ENCODE results near the gene DRP2. TPM values are rescaled to one million over a fixed set of nuclear protein-coding genes. Genes with fewer than 3 reads are reported as not detected.
A peak's percentile ranks its signal among the peaks of the same experiment; 100 is the strongest.
"Not testable (repeated sequence)": the region's sequence is repeated elsewhere in the genome, so short reads cannot be mapped to it uniquely, and the experiment has no call there.

The DRP2 gene
- polyA plus RNA-seq, 4 donors = 1.7 to 2.9 (median 1.9) TPM

GRCh38 chrX:101231080-101231479 is 11.5 kb downstream of the DRP2 start:
- DNase-seq (ENCODE audit: low read depth in 4 of 4, low spot score in 3 of 4) = no peak

GRCh38 chrX:101232316-101232715 is 12.7 kb downstream of the DRP2 start:
- DNase-seq (ENCODE audit: low read depth in 4 of 4, low spot score in 3 of 4) = no peak

- DNase-seq (ENCODE audit: low read depth in 4 of 4, low spot score in 3 of 4) = no peak
Measured at GRCh38 chrX:101237041-101237440, 17.5 kb downstream of the DRP2 start.

GRCh38 chrX:101241531-101241930 is 21.9 kb downstream of the DRP2 start:
- no peak for DNase-seq (ENCODE audit: low read depth in 4 of 4, low spot score in 3 of 4)

- no peak for DNase-seq (ENCODE audit: low read depth in 4 of 4, low spot score in 3 of 4)
Measured at GRCh38 chrX:101252634-101253033, 33.0 kb downstream of the DRP2 start.

GRCh38 chrX:101257448-101258258 is 38.1 kb downstream of the DRP2 start:
- no peak for DNase-seq (ENCODE audit: low read depth in 4 of 4, low spot score in 3 of 4)

DNA sequence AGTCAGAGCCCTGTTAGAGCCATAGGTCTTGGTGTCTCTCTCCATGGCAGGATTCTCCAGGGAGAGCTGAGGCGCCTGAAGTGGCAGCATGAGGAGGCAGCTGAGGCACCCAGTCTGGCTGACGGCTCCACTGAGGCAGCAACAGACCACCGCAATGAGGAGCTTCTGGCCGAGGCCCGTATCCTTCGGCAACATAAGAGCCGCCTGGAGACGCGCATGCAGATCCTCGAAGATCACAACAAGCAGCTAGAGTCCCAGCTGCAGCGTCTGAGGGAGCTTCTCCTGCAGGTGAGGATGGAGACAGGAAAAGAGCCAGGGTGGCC is 38.6 kb downstream of the DRP2 start:
- no peak for DNase-seq (ENCODE audit: low read depth in 4 of 4, low spot score in 3 of 4)

DNA sequence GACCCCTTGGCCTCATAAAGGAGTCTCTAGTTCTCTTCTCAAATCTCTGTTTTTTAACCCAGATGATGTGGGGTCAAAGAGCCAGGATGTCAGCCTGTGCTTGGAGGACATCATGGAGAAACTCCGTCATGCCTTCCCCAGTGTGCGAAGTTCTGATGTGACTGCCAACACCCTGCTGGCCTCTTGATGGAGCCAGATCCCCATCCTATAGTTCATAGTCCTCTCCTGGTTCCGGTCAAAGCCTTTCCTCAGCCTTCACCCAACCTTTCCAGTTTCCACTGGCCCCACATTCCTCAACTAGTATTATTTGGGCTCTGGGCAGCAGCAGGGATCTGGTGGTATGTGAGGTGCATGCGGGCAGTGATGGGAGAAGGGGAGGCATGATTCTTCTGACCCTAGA is 40.8 kb downstream of the DRP2 start:
- DNase-seq (ENCODE audit: low read depth in 4 of 4, low spot score in 3 of 4) = no peak

DNA sequence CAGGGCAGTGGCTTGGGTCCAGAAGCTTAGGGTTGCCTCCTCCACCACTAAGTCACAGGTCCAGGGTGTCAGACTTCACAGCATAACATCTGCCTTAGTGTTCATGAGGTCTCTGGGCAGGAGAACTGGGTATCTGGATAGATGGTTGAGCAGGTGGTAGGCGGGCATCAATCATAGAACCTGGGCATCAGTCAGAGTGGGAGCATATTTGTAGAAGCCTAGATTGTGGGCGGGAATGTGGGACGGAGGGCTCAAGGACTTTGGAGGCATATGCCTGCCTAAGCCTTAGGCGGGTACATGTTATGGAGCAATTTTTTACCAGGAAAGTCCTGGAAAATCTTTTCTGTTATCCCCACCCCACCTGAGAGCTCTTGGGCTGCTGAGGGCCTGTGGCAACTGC is 43.0 kb downstream of the DRP2 start:
- no peak for DNase-seq (ENCODE audit: low read depth in 4 of 4, low spot score in 3 of 4)

DNA sequence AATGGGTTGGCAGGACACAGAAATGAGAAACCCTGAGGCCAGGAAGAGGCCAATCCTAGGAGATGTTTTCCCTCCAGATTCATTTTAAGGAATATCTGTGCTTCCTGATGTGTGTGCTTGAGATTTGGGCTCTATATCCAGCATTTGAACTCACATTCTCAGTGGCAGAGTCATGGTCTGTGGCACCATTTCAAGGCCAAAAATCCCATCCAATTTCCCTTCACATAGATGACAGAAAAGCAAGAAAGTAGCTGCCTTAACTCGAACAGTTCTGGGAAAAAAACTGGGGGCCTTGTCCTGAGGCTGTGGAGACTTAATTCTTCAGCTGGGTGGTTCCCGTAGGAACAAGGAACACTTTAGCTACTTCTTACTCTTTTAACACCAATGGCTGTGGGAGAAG is 44.2 kb downstream of the DRP2 start:
- DNase-seq (ENCODE audit: low read depth in 4 of 4, low spot score in 3 of 4) = no peak

GRCh38 chrX:101265869-101266428 is 46.4 kb downstream of the DRP2 start:
- DNase-seq (ENCODE audit: low read depth in 4 of 4, low spot score in 3 of 4) = no peak

GRCh38 chrX:101274198-101274597 is 54.6 kb downstream of the DRP2 start:
- DNase-seq (ENCODE audit: low read depth in 4 of 4, low spot score in 3 of 4) = no peak

DNA sequence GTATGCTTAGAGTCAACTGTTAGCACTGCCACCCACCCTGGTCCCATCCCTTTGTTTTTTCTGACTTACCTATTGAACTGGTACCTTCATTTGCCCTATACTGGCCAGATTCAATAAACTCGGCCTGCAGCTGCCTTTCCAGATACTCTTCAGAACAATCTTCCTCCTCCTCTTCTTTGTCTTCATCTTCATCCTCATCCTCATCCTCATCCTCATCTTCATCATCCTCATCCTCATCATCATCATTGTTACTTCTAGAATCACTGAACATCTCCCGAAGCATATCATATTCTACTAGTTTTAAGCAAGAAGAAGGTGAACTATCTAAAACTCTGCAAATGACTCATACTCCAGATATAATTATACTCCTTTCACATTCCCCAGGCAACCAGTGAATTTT is 56.7 kb downstream of the DRP2 start:
- no peak for DNase-seq (ENCODE audit: low read depth in 4 of 4, low spot score in 3 of 4)

- DNase-seq (ENCODE audit: low read depth in 4 of 4, low spot score in 3 of 4) = peak in 1 of 4 donors; percentile 4
Measured at GRCh38 chrX:101287402-101287801, 67.8 kb downstream of the DRP2 start.

DNA sequence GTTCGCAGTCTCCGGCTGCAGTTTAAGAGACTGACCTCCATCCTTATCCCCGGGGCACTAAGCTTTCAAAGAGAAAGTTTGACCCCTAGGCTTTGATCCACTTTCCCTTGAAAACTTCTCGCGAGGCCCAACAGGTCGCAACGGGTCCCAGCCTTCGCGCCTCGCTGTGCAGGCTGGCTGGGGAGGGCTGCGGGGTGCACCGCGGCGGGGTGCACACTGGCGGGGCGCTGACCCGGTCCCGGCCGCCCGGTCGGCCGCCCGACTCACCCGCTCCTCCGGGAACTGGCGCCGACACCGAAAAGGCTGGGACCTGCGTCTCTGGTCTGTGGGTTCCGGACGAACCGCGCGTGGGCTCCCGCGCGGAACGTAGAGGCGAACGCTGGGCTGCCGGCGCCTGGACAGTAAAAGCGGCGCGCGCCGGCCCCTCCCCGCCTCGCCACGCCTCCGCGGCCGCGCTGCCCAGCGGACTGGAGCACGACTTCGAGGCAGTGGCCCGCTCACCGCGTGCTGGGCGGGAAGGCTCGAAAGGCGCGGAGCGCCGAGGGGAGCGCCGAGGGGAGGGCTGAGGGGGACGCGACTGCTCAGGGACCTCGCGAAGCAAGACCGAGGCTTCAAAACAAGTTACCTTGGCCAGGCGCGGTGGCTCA is 71.5 kb downstream of the DRP2 start, which contains the start of gene TAF7L:
Gene TAF7L (minus strand): TSS at position 378 of the 647 bp plus-strand sequence. CDS start 3,791 bp downstream, outside the sequence.
- DNase-seq (ENCODE audit: low read depth in 4 of 4, low spot score in 3 of 4) = no peak

DNA sequence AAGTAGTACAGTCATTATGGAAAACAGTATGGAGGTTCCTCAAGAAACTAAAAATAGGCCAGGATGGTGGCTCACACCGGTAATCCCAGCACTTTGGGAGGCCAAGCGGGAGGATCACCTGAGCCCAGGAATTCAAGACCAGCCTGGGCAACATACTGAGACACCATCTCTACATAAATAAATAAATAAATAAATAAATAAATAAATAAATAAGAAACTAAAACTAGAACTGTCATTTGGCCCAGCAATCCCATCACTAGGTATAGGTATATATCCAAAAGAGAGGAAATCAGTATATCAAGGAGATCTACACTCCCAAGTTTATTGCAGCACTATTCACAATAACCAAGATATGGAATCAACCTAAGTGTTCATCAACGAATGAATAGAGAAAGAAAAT is 76.0 kb downstream of the DRP2 start:
- not testable (repeated sequence) for DNase-seq (ENCODE audit: low read depth in 4 of 4, low spot score in 3 of 4)

- no peak for DNase-seq (ENCODE audit: low read depth in 4 of 4, low spot score in 3 of 4)
Measured at GRCh38 chrX:101303790-101304189, 84.2 kb downstream of the DRP2 start.

Other genes starting within 250 kb of the DRP2 start
- gene TRMT2B, start 167.7 kb upstream of the DRP2 start, polyA plus RNA-seq (ENCODE audit: insufficient read length in 4 of 4) = 10 to 100 TPM in 3 of 4 donors, 1 to 10 TPM in 1; 8.4 to 13.5 (median 11.1) TPM
- gene TMEM35A, start 140.9 kb upstream of the DRP2 start, polyA plus RNA-seq (ENCODE audit: insufficient read length in 4 of 4) = 10 to 100 TPM in 2 of 4 donors, 1 to 10 TPM in 2; 7.7 to 16.6 (median 10.1) TPM
- gene CENPI, start 121.6 kb upstream of the DRP2 start, polyA plus RNA-seq (ENCODE audit: insufficient read length in 4 of 4) = 1 to 10 TPM; 7.8 to 9.7 (median 9.0) TPM
- under 1 TPM; 0.46 to 0.85 (median 0.62) TPM for gene TAF7L, start 71.5 kb downstream of the DRP2 start, polyA plus RNA-seq (ENCODE audit: insufficient read length in 4 of 4)
- 10 to 100 TPM; 12.2 to 21.4 (median 18.6) TPM for gene TIMM8A, start 129.0 kb downstream of the DRP2 start, polyA plus RNA-seq (ENCODE audit: insufficient read length in 4 of 4)
- 1 to 10 TPM; 1.2 to 3.2 (median 2.2) TPM for gene BTK, start 166.4 kb downstream of the DRP2 start, polyA plus RNA-seq (ENCODE audit: insufficient read length in 4 of 4)
- 1,000 to 10,000 TPM in 2 of 4 donors, 100 to 1,000 TPM in 2; 856 to 1,302 (median 1,054) TPM for gene RPL36A, start 171.2 kb downstream of the DRP2 start, polyA plus RNA-seq (ENCODE audit: insufficient read length in 4 of 4)
- gene GLA, start 188.1 kb downstream of the DRP2 start, polyA plus RNA-seq (ENCODE audit: insufficient read length in 4 of 4) = 10 to 100 TPM; 32.0 to 45.4 (median 34.1) TPM
- gene HNRNPH2, start 188.4 kb downstream of the DRP2 start, polyA plus RNA-seq (ENCODE audit: insufficient read length in 4 of 4) = 100 to 1,000 TPM in 3 of 4 donors, 10 to 100 TPM in 1; 92.0 to 155 (median 135) TPM